GM12878 (cell line): ENCODE results near the gene NKD1. TPM values are rescaled to one million over a fixed set of nuclear protein-coding genes. Genes with fewer than 3 reads are reported as not detected.

Experiments
- ATAC-seq: fragments of 200-7000 bp; cut with Tn5 transposase; 3 replicates; pipeline ENCODE4 v1.9.1; 2020; ENCODE audit warnings: mild to moderate bottlenecking, moderate library complexity
- BruUV-seq: library from RNA; stranded (reverse); fragments of 400-500 nt; replicated peaks from 2 replicates; lab custom pipeline; 2021; lab: Mats Ljungman, UMichigan
- CTCF ChIA-PET: fragments of 300-600 bp; sonication (Branson Sonifier 250); formaldehyde crosslinking; extraction: SDS; loops from one replicate; lab custom pipeline; 2021; ENCODE audit warnings: inconsistent platforms; lab: Yijun Ruan, JAX
- POLR2A ChIA-PET: fragments of 350-600 bp; formaldehyde crosslinking; extraction: SDS; loops from one replicate; lab custom pipeline; 2021; ENCODE audit warnings: inconsistent platforms; lab: Charles Lee
- RAD21 ChIA-PET: fragments of 300-600 bp; sonication (Branson Sonifier 250); formaldehyde crosslinking; loops from one replicate; lab custom pipeline; 2023; ENCODE audit warnings: antibody characterized with exemption; ENCODE audit not compliant: unreplicated experiment; lab: Charles Lee
- SMC1A ChIA-PET: fragments of 300-600 bp; sonication (Branson Sonifier 250); formaldehyde crosslinking; loops from one replicate; lab custom pipeline; 2023; ENCODE audit not compliant: unreplicated experiment, uncharacterized antibody; lab: Charles Lee
- DNase-seq: peaks from one replicate; pipeline ENCODE4 v3.0.0-alpha.2; 2011; ENCODE audit warnings: low read depth, low spot score
- FAIRE-seq: peaks from 3 replicates; lab custom pipeline; 2011; peaks lifted over from hg19 to GRCh38; lab: Jason Lieb, UNC
- H2AFZ ChIP-seq: 2 replicates; pipeline ENCODE4 v1.6.0; 2011; ENCODE audit warnings: low read depth, low read length, control low read depth; ENCODE audit not compliant: control insufficient read depth
- H3K27ac ChIP-seq: 2 replicates; pipeline ENCODE4 v1.5.1; 2011; ENCODE audit warnings: control low read depth; ENCODE audit not compliant: control insufficient read depth, insufficient read depth
- H3K27me3 ChIP-seq, 2 experiments: replicated peaks in 1 of 2; 2 replicates each; pipeline versions ENCODE4 v1.6.0 to v1.6.1; 2011; ENCODE audit warnings: low read length in 1 of 2; ENCODE audit not compliant: control insufficient read depth in 2 of 2, insufficient read depth in 2 of 2
- H3K36me3 ChIP-seq, 2 experiments: 2 replicates each; pipeline ENCODE4 v1.5.1; 2011; ENCODE audit warnings: low read length in 1 of 2; ENCODE audit not compliant: control insufficient read depth in 2 of 2, insufficient read depth in 2 of 2
- H3K4me1 ChIP-seq: 2 replicates; pipeline ENCODE4 v1.6.1; 2011; ENCODE audit warnings: mild to moderate bottlenecking, low read length, moderate library complexity, mixed read lengths; ENCODE audit not compliant: control insufficient read depth, insufficient read depth
- H3K4me2 ChIP-seq: 2 replicates; pipeline ENCODE4 v1.6.0; 2011; ENCODE audit warnings: control low read depth; ENCODE audit not compliant: control insufficient read depth, insufficient read depth
- H3K4me3 ChIP-seq: fragments of 200-600 bp; sonication (generic); 2 replicates; pipeline ENCODE4 v1.5.1; 2016
- H3K79me2 ChIP-seq: 2 replicates; pipeline ENCODE4 v1.6.0; 2011; ENCODE audit warnings: low read length; ENCODE audit not compliant: control insufficient read depth, insufficient read depth
- H3K9ac ChIP-seq: 2 replicates; pipeline ENCODE4 v1.8.0; 2011; ENCODE audit warnings: low read length, control low read depth, mixed read lengths; ENCODE audit not compliant: control insufficient read depth, insufficient read depth
- H3K9me3 ChIP-seq: replicated peaks from 3 replicates; pipeline ENCODE4 v1.5.1; 2011; ENCODE audit warnings: mild to moderate bottlenecking, low read length; ENCODE audit not compliant: control insufficient read depth, insufficient read depth
- H4K20me1 ChIP-seq: 2 replicates; pipeline ENCODE4 v1.6.0; 2011; ENCODE audit not compliant: control insufficient read depth, insufficient read depth
- ATF2 ChIP-seq: IDR thresholded peaks from 2 replicates; pipeline ENCODE4 v1.6.1; 2012; ENCODE audit warnings: low read length, inconsistent platforms
- CHD1 ChIP-seq: IDR thresholded peaks from 2 replicates; pipeline ENCODE4 v1.6.1; 2012; ENCODE audit warnings: low read depth, low read length, improper control_type of control experiment
- MLLT1 ChIP-seq: fragments of 450-650 bp; IDR thresholded peaks from 2 replicates; pipeline ENCODE4 v1.6.1; 2016; ENCODE audit warnings: mild to moderate bottlenecking
- RAD51 ChIP-seq: fragments of 450-650 bp; IDR thresholded peaks from 2 replicates; pipeline ENCODE4 v1.6.1; 2016; ENCODE audit warnings: moderate library complexity, mild to moderate bottlenecking, inconsistent platforms
- STAT1 ChIP-seq: fragments of 450-650 bp; conservative IDR thresholded peaks from 2 replicates; pipeline ENCODE4 v1.6.1; 2014; ENCODE audit warnings: antibody characterized with exemption, mild to moderate bottlenecking
- YY1 ChIP-seq: IDR thresholded peaks from 2 replicates; pipeline ENCODE4 v1.6.1; 2011; ENCODE audit warnings: low read depth, mild to moderate bottlenecking, low read length
- ZNF384 ChIP-seq: IDR thresholded peaks from 2 replicates; pipeline ENCODE4 v1.6.1; 2012; ENCODE audit warnings: low read depth, mild to moderate bottlenecking, low read length, improper control_type of control experiment, borderline replicate concordance
- WGBS: methylation state at CpG from one replicate; pipeline ENCODE4 v1.1.6; 2016; ENCODE audit warnings: low lambda C conversion rate; ENCODE audit not compliant: insufficient replicate concordance, insufficient coverage; ENCODE audit errors: missing lambda C conversion rate; 5-methylcytosine and 5-hydroxymethylcytosine counted together
- in situ Hi-C: fragments of 300-500 bp; cut with MboI; formaldehyde crosslinking; loops from 9 replicates; pipeline ENCODE4 v1.14.3; 2018; ENCODE audit warnings: mixed read lengths
- intact Hi-C: fragments of 100-400 bp; cut with micrococcal nuclease; formaldehyde crosslinking; loops from one replicate; pipeline ENCODE4 v1.14.2; 2022; ENCODE audit not compliant: unreplicated experiment
- polyA plus RNA-seq, 11 experiments: library from polyadenylated mRNA; depleted of rRNA in 4 of 11; unstranded in 6 of 11; stranded (reverse) in 5 of 11; fragments of >200 nt; fragmentation: Nextera tagmentation in 4 of 11; fragmentation: Illumina TruSeq in 1 of 11; extraction: Ambion mirVana in 4 of 11; extraction: Trizol in 1 of 11; gene quantifications; 1 replicate in 1 of 11; 2 replicates in 10 of 11; pipeline versions ENCODE4 v1.2.1 to v1.2.3, GENCODE V29; 2011 to 2016; ENCODE audit warnings: inconsistent platforms in 2 of 11, missing spikeins in 2 of 11, low read depth in 1 of 11
- total RNA-seq, 4 experiments: library from RNA; depleted of rRNA in 3 of 4; stranded (reverse); fragments of >200 nt in 3 of 4; fragmentation: Illumina TruSeq in 1 of 4; extraction: Trizol in 1 of 4; gene quantifications; 2 replicates each; pipeline versions ENCODE4 v1.2.1 to v1.2.3, GENCODE V29; 2013 to 2021
- TF ChIP-seq, protein P1 (sequence below): fragments of 450-650 bp; IDR thresholded peaks from 2 replicates; pipeline ENCODE4 v1.6.1; 2017; ENCODE audit warnings: mild to moderate bottlenecking, moderate library complexity

The NKD1 gene
- total and polyA plus RNA-seq, 10 of the 15 experiments (the other 5 are each of a cell fraction or from before 2014, with no cell fraction given) = under 0.01 to 0.49 (median 0.04) TPM; not detected in 2

GRCh38 chr16:50638816-50639670, 90.8 kb downstream of the NKD1 start:
- ATAC-seq = no peak
- Histone ChIP-seq H4K20me1 (no peaks in the 10 kb centered on the region), H3K27ac (no peak overlapping the region), H3K79me2 (no peaks in the 10 kb centered on the region), H3K4me1 (no peaks in the 10 kb centered on the region), H3K9ac (no peak overlapping the region), H3K36me3 (no peaks in the 10 kb centered on the region), H2AFZ (no peak overlapping the region), H3K27me3 (no peaks in the 10 kb centered on the region; a peak in 3 of 4 replicates), H3K4me2 (no peak overlapping the region), H3K9me3 (no peaks in the 10 kb centered on the region), H3K4me3 (no peak overlapping the region)
- SMC1A ChIA-PET = interaction anchor here (1.4 kb wide), 1 partner anchor 26 kb away, joined by 3 read pairs; no protein-coding TSS in a partner anchor
- BruUV-seq = no TSS peak
- POLR2A ChIA-PET = no interaction called here
- WGBS = 25% methylated on average over 8 of the region's 8 CpGs
- no peak for FAIRE-seq
- CTCF ChIA-PET = interaction anchor here (2.2 kb wide), 1 partner anchor 167 kb away, joined by 6 read pairs; no protein-coding TSS in a partner anchor
- DNase-seq = no peak
- in situ Hi-C loops = no loop called here
- TF ChIP-seq, protein P1, sequence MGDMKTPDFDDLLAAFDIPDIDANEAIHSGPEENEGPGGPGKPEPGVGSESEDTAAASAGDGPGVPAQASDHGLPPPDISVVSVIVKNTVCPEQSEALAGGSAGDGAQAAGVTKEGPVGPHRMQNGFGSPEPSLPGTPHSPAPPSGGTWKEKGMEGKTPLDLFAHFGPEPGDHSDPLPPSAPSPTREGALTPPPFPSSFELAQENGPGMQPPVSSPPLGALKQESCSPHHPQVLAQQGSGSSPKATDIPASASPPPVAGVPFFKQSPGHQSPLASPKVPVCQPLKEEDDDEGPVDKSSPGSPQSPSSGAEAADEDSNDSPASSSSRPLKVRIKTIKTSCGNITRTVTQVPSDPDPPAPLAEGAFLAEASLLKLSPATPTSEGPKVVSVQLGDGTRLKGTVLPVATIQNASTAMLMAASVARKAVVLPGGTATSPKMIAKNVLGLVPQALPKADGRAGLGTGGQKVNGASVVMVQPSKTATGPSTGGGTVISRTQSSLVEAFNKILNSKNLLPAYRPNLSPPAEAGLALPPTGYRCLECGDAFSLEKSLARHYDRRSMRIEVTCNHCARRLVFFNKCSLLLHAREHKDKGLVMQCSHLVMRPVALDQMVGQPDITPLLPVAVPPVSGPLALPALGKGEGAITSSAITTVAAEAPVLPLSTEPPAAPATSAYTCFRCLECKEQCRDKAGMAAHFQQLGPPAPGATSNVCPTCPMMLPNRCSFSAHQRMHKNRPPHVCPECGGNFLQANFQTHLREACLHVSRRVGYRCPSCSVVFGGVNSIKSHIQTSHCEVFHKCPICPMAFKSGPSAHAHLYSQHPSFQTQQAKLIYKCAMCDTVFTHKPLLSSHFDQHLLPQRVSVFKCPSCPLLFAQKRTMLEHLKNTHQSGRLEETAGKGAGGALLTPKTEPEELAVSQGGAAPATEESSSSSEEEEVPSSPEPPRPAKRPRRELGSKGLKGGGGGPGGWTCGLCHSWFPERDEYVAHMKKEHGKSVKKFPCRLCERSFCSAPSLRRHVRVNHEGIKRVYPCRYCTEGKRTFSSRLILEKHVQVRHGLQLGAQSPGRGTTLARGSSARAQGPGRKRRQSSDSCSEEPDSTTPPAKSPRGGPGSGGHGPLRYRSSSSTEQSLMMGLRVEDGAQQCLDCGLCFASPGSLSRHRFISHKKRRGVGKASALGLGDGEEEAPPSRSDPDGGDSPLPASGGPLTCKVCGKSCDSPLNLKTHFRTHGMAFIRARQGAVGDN = no peak
- TF ChIP-seq YY1 = no peak
- TF ChIP-seq CHD1 = no peak
- TF ChIP-seq ATF2 = no peak
- no peak for TF ChIP-seq STAT1
- TF ChIP-seq RAD51 = no peak
- no peak for TF ChIP-seq ZNF384
- TF ChIP-seq MLLT1 = no peak
- intact Hi-C loops = no loop called here
- RAD21 ChIA-PET = no interaction called here
